Skin epidermis (tissue), 12 donors: ENCODE data around the gene SPTA1.

Experiments
- H3K27ac ChIP-seq, 21 experiments: fragments of 200-600 bp; sonication (generic) in 11 of 21; one replicate each; pipeline ENCODE4 v1.5.0; 2020; ENCODE audit warnings: mild to moderate bottlenecking in 3 of 21, inconsistent platforms in 2 of 21, moderate library complexity in 2 of 21
- H3K4me3 ChIP-seq, 7 experiments: fragments of 200-600 bp; sonication (generic) in 2 of 7; one replicate each; pipeline ENCODE4 v1.5.0; 2020; ENCODE audit warnings: inconsistent platforms in 2 of 7, mild to moderate bottlenecking in 2 of 7, moderate library complexity in 1 of 7

The SPTA1 gene

GRCh38 chr1:158583962-158584361, 102.6 kb downstream of the SPTA1 start:
- no peak overlapping the region for H3K4me3 ChIP-seq
- H3K27ac ChIP-seq = no peak overlapping the region

- no peak within 1 kb of the TSS for H3K4me3 ChIP-seq
- H3K27ac ChIP-seq = no peak within 1 kb of the TSS
These were observed 106.8 kb downstream of the SPTA1 start, which contains the start of gene OR10X1 for GRCh38 chr1:158579733-158580132. TSS of gene OR10X1 (minus strand) at chr1:158579899. CDS start at chr1:158579899, 0 bp downstream.

- H3K4me3 ChIP-seq = no peak overlapping the region
- no peak overlapping the region for H3K27ac ChIP-seq
These were observed 109.0 kb downstream of the SPTA1 start for GRCh38 chr1:158577561-158577960.

- no peak overlapping the region for H3K27ac ChIP-seq
- H3K4me3 ChIP-seq = no peak overlapping the region
These were observed 114.3 kb downstream of the SPTA1 start for GRCh38 chr1:158572226-158572625.

- H3K4me3 ChIP-seq = no peak within 1 kb of the TSS
- no peak within 1 kb of the TSS for H3K27ac ChIP-seq
These were observed 116.0 kb downstream of the SPTA1 start, which contains the start of gene OR6P1 for GRCh38 chr1:158570480-158570879. TSS of gene OR6P1 (minus strand) at chr1:158570580. CDS start at chr1:158563604, 6,976 bp downstream.

GRCh38 chr1:158564608-158565007, 121.9 kb downstream of the SPTA1 start:
- Histone ChIP-seq H3K4me3 (no peak overlapping the region), H3K27ac (no peak overlapping the region)

GRCh38 chr1:158563853-158564252, 122.7 kb downstream of the SPTA1 start:
- H3K27ac ChIP-seq = no peak overlapping the region

More at GRCh38 chr1:158563853-158564252, 122.7 kb downstream of the SPTA1 start:
- no peak overlapping the region for H3K4me3 ChIP-seq
